Mesothelial cell of epicardium (in vitro differentiated cells): ENCODE data around the gene UNC79. TPM values are rescaled to one million over a fixed set of nuclear protein-coding genes. Genes with fewer than 3 reads are reported as not detected.

ENCODE experiments used
- DNase-seq, 2 experiments: peaks; one replicate each; pipeline ENCODE4 v3.0.0; 2021; ENCODE audit warnings: low spot score in 2 of 2; ENCODE audit not compliant: unreplicated experiment in 2 of 2
- H3K27ac Mint-ChIP-seq: 2 replicates; pipeline ENCODE4 v1.8.0; 2021; ENCODE audit warnings: mixed read lengths
- H3K27me3 Mint-ChIP-seq: 2 replicates; pipeline ENCODE4 v1.8.0; 2021; ENCODE audit warnings: low read depth, mixed read lengths
- H3K36me3 Mint-ChIP-seq: 2 replicates; pipeline ENCODE4 v1.8.0; 2021; ENCODE audit warnings: mixed read lengths
- H3K4me1 Mint-ChIP-seq: 2 replicates; pipeline ENCODE4 v1.8.0; 2021; ENCODE audit warnings: mixed read lengths
- H3K4me3 Mint-ChIP-seq: 2 replicates; pipeline ENCODE4 v1.8.0; 2021; ENCODE audit warnings: mild to moderate bottlenecking, moderate library complexity, mixed read lengths
- H3K9me3 Mint-ChIP-seq: 2 replicates; pipeline ENCODE4 v1.8.0; 2021; ENCODE audit warnings: mixed read lengths
- total RNA-seq: library from RNA; stranded (reverse); gene quantifications from 3 replicates; pipeline ENCODE4 v1.2.1, GENCODE V29; 2021
- TF ChIP-seq, protein P1 (sequence below): fragments of 200-600 bp; sonication (generic); IDR thresholded peaks from one replicate; pipeline ENCODE4 v1.5.0; 2021; ENCODE audit warnings: antibody characterized with exemption; ENCODE audit not compliant: unreplicated experiment

UNC79 gene
- total RNA-seq, 1 donor from 2014 or later, result 0.92 TPM

DNA sequence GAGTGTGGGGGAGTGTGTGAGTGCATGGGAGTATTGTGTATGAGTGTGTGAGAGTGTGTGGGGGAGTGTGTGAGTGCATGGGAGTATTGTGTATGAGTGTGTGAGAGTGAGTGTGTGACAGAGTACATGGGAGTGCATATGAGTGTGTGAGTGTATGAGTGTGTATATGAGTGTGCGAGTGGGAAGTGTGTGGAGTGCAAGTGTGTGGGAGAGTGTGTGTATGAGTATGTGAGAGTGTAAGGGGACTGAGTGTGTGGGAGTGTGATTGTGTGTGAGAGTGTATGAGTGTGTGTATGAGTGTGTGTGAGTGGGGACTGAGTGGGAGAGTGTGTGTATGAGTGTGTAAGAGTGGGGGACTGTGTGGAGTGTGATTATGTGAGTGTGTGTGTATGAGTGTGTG lies 316.8 kb downstream of the UNC79 start:
- Mint-ChIP-seq H3K4me3 (no peak overlapping the region), H3K36me3 (no peaks in the 10 kb centered on the region), H3K9me3 (no peaks in the 10 kb centered on the region), H3K4me1 (peaks cover 37% of the 10 kb centered on the region), H3K27ac (no peak overlapping the region), H3K27me3 (no peaks in the 10 kb centered on the region)
- TF ChIP-seq, protein P1, sequence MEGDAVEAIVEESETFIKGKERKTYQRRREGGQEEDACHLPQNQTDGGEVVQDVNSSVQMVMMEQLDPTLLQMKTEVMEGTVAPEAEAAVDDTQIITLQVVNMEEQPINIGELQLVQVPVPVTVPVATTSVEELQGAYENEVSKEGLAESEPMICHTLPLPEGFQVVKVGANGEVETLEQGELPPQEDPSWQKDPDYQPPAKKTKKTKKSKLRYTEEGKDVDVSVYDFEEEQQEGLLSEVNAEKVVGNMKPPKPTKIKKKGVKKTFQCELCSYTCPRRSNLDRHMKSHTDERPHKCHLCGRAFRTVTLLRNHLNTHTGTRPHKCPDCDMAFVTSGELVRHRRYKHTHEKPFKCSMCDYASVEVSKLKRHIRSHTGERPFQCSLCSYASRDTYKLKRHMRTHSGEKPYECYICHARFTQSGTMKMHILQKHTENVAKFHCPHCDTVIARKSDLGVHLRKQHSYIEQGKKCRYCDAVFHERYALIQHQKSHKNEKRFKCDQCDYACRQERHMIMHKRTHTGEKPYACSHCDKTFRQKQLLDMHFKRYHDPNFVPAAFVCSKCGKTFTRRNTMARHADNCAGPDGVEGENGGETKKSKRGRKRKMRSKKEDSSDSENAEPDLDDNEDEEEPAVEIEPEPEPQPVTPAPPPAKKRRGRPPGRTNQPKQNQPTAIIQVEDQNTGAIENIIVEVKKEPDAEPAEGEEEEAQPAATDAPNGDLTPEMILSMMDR, result no peak
- DNase-seq, result no peak

DNA sequence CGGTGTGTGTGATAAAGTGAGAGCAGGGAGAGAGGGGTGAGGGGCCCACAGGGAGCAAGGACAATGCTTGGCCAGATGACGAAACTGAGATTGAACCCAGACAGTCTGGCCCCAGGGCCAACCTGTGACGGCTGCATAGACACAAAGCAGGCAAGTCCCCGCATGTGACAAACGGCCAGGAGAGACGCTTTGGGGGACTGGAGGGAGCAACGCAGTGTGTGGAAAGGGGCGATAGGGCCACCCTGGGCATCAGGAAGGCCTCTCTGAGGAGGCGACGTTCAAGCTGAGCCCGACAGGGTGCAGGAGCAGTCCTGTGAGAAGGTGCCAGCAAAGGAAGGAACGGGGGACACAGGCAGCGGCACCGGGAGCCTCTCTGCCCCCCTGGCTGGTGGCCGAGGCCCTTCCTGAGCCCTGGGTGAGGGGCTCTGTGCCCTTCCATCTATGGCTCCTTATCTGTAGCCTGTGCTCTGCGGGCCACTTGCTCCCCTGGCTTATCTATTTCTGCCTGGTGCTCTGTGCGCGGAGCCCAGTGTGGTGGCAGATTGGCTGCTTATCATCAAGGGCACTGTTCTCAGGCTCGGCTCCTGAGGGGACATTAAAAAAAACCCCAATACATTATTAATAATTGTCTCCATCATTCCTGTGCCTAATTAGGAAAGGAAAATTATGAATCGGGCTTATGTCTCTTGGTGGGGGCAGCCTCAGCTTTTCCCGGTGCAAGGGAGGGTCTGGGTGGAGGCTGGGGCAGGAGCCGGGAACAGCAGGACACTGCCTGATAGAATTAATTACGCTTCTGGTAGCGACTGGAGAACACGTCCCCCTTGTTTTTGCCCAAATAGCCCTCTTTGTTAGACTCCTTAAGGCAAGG lies 317.7 kb downstream of the UNC79 start:
- Mint-ChIP-seq H3K4me3 (no peak overlapping the region), H3K36me3 (no peaks in the 10 kb centered on the region), H3K9me3 (no peaks in the 10 kb centered on the region), H3K4me1 (peaks cover 35% of the 10 kb centered on the region), H3K27me3 (no peaks in the 10 kb centered on the region), H3K27ac (peak overlapping the region; percentile 6)
- TF ChIP-seq, protein P1, result no peak
- DNase-seq, result no peak

DNA sequence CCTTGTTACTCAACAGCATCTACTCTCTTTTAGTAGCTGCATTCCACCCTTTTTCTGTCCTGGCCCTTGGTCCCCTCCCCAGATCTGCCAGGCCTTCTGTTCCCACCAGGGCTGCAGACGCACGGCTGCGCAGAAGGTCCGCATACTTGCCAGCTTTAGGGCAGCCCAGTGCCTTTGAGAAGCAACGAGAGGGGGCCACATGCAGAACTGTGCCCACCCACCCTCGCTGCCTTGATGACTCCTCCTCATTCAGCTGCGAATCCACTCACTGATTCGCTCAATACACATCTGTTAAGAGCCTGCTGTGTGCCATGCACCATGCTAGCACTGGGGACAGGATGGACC lies 318.3 kb downstream of the UNC79 start:
- H3K36me3 Mint-ChIP-seq, result no peaks in the 10 kb centered on the region
- TF ChIP-seq, protein P1, result no peak
- H3K4me3 Mint-ChIP-seq, result no peak overlapping the region
- no peak overlapping the region for H3K27ac Mint-ChIP-seq
- H3K27me3 Mint-ChIP-seq, result no peaks in the 10 kb centered on the region
- H3K4me1 Mint-ChIP-seq, result peaks cover 35% of the 10 kb centered on the region
- H3K9me3 Mint-ChIP-seq, result no peaks in the 10 kb centered on the region
- no peak for DNase-seq

DNA sequence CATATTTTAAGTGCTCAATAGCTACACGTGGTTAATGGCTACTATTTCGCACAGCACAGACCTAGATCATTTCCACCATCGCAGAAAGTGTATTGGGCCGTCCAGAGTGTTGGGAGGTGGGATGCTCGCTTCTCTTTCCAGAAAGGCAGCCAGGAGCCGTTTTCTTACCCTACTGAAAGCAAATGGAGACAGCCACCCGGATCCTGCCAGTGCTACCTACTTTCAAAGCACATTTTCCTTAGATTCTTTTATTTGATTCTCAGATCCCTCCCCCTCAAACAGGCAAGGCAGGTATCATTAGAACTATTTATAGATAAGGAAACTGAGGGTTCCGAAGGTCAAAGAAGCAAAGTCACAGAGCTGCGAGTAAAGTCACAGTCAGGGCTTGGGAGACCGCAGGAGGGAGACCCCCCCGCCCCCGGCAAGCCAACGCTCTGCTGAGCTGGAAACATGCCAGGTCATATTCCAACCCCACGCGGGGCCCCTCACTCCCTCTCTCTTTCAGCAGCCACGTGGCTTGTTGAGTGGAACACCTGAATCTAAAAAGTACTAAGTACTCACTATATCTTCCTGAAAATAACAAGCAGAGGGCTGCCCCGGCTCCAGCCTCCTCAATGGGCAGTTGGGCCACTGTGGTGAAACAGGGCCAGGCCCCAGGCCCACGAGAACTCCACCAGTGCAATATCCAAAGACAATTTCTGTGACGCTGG lies 321.4 kb downstream of the UNC79 start:
- no peak overlapping the region for H3K4me3 Mint-ChIP-seq
- peak in 1 of 2 experiments; percentile 46 for DNase-seq
- H3K9me3 Mint-ChIP-seq, result no peaks in the 10 kb centered on the region
- TF ChIP-seq, protein P1, result no peak
- H3K36me3 Mint-ChIP-seq, result no peaks in the 10 kb centered on the region
- peaks cover 24% of the 10 kb centered on the region for H3K4me1 Mint-ChIP-seq
- no peaks in the 10 kb centered on the region for H3K27me3 Mint-ChIP-seq
- no peak overlapping the region for H3K27ac Mint-ChIP-seq

DNA sequence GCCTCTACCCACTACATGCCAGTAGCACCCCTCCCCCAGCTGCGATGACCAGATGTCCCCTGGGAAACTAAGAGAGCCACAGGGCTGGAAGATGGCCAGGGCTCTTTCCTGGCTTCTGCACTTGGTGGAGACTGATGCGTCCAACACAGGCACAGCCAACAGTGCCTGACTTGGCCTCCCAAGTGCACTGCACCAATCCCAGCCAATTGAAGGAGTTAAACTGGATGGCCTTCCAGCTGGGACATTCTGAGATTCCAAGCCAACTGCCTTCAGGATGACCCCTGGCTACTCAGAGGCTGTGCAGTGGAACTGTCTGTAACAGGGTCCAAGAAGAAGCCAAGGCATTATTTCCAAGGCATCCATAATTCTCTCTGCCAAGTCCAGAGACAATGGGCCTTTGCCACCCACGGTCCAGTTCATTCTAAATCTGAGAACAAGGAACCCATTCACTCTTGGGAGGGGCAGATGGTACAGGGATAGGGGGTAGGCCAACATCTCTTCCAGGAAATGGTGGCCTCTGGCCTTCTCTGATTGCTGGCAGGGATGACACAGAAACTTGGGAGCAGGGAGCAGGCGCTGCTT lies 322.3 kb downstream of the UNC79 start:
- no peak for DNase-seq
- Mint-ChIP-seq H3K36me3 (no peaks in the 10 kb centered on the region), H3K9me3 (no peaks in the 10 kb centered on the region), H3K27ac (no peak overlapping the region), H3K4me3 (no peak overlapping the region), H3K4me1 (peaks cover 14% of the 10 kb centered on the region), H3K27me3 (no peaks in the 10 kb centered on the region)
- TF ChIP-seq, protein P1, result no peak
